ENCODE measurements around the gene NOX3.

DNA sequence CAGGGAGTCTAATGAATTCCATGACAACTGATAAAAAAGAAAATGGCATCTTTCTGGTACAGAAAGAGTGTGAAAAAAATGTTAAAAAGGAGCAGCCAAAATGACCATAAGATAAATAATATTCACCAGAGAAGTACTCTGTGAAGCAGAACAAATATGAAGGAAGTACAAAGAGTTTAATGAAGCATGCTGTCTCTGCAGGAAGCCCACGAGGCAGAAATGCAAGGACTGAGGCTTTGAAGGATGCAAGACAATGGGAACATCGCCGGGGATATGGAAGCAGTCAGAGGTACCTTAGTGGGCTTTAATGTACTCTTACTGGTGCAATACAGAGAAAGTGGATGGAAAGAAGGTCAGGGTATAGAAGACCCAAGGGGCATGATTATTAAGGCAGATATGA lies 50.7 kb downstream of the NOX3 start:
- TF ChIP-seq, protein P1, sequence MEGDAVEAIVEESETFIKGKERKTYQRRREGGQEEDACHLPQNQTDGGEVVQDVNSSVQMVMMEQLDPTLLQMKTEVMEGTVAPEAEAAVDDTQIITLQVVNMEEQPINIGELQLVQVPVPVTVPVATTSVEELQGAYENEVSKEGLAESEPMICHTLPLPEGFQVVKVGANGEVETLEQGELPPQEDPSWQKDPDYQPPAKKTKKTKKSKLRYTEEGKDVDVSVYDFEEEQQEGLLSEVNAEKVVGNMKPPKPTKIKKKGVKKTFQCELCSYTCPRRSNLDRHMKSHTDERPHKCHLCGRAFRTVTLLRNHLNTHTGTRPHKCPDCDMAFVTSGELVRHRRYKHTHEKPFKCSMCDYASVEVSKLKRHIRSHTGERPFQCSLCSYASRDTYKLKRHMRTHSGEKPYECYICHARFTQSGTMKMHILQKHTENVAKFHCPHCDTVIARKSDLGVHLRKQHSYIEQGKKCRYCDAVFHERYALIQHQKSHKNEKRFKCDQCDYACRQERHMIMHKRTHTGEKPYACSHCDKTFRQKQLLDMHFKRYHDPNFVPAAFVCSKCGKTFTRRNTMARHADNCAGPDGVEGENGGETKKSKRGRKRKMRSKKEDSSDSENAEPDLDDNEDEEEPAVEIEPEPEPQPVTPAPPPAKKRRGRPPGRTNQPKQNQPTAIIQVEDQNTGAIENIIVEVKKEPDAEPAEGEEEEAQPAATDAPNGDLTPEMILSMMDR (IDR thresholded peaks at IDR 0.05; ENCODE audit: poor library complexity), result no peak
- no peak for TF ChIP-seq EZH2 (IDR thresholded peaks at IDR 0.05; ENCODE audit: borderline replicate concordance)
